GM21619 (cell line): Measurements from ENCODE around the gene SSX2B.
"Not testable (repeated sequence)": the region's sequence is repeated elsewhere in the genome, so short reads cannot be mapped to it uniquely, and the experiment has no call there.

Experiments
- ATAC-seq: cut with Tn5 transposase; IDR thresholded peaks from one replicate; pipeline ENCODE4 v1.9.1; 2021; ENCODE audit not compliant: unreplicated experiment

The SSX2B gene

DNA sequence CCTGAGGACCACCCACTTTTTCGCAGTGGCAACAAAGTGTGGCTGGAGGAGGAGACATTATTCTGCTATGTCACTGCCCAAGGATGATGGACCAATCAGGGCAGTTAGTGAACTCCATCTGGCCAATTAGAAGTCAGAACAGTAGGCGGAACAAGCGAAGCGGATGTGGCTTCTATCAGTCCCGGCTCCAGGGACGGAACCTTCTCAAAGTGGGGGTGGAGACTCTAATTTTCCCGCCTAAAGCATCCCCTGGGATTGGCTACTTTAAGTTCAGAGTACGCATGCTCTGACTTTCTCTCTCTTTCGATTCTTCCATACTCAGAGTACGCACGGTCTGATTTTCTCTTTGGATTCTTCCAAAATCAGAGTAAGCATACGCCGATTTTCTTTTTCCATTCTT lies at the start of gene SSX2B:
Gene SSX2B, plus strand, starts transcription at position 301 of the 400 bp plus-strand sequence. CDS start 1,429 bp downstream, outside the sequence.
- ATAC-seq = not testable (repeated sequence)

- ATAC-seq = not testable (repeated sequence)
These were observed 44.0 kb upstream of the SSX2B start, which contains the start of gene SSX2 for GRCh38 chrX:52707078-52707477. Gene SSX2, minus strand, starts transcription at chrX:52707178. Its CDS starts 1,429 bp downstream, at chrX:52705749.

- not testable (repeated sequence) for ATAC-seq
These were observed 14.9 kb downstream of the SSX2B start for GRCh38 chrX:52765983-52766382.

DNA sequence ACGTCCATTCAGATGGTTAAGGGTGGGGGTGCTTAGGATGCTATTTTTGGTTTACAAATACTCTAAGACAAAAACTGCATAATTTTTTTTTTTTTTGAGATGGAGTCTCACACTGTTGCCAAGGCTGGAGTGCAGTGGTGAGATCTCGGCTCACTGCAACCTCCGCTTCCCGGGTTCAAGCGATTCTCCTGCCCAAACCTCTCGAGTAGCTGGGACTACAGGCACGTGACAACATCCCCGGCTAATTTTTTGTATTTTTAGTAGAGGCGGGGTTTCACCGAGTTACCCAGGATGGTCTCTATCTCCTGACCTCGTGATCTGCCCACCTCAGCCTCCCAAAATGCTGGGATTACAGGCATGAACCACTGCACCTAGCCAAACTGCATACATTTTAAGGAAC lies 22.5 kb downstream of the SSX2B start:
- not testable (repeated sequence) for ATAC-seq

GRCh38 chrX:52797327-52797726 lies 46.3 kb downstream of the SSX2B start, which contains the start of gene SPANXN5:
Gene SPANXN5, minus strand, starts transcription at chrX:52797427. Its CDS starts 79 bp downstream, at chrX:52797348.
- not testable (repeated sequence) for ATAC-seq

DNA sequence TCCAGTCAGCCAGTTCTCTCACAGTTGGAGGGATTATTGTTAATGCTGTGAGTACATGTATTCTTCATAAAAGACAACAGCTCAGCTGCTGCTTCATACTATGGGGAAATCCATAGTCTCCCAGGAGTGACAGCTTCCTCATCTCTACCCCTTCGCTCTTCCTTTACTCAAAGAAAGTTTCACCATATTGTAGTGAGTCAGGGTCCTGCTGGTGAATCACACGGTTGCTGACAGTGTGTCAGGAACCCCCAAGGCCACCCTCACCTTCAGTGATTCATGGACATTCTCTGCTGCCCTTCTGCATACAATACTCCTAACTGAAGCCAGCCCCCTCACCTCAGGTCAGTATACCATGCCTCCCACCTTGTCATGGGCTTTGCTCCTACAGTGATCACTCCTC lies 53.8 kb downstream of the SSX2B start:
- not testable (repeated sequence) for ATAC-seq
